ENCODE data around the gene RIC3. TPM values are rescaled to one million over a fixed set of nuclear protein-coding genes. Genes with fewer than 3 reads are reported as not detected.

RIC3 gene
- total and polyA plus RNA-seq, 8 donors: 1.1 to 29.5 (median 13.4) TPM; not detected in 1

DNA sequence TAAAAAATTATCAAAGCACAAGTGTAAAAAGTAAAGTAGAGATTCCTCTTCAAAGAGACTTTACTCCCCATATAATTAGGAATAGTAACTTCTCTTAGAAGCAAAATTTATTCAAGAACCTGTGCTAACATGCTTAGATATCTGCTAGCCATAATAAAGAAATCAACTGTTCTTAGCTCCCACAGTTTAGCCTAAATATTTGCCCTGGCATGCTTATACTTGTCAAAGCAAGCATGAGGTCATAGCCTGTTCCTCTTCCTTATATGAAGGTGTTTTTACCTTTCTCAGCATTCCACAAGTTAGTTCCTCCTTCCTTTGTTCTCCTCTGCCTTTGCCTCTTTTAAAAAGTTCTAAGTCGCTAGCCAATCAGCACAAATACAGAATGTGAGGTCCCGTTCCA lies 30.3 kb downstream of the RIC3 start:
- intact Hi-C loops (cut with DNase I; ENCODE audit: low total_unique reads): no loop called here
- no peaks in the 10 kb centered on the region for H3K4me1 ChIP-seq
- WGBS, 5 donors: 81 to 85% (median 83%) methylated on average over 2 of the region's 2 CpGs

DNA sequence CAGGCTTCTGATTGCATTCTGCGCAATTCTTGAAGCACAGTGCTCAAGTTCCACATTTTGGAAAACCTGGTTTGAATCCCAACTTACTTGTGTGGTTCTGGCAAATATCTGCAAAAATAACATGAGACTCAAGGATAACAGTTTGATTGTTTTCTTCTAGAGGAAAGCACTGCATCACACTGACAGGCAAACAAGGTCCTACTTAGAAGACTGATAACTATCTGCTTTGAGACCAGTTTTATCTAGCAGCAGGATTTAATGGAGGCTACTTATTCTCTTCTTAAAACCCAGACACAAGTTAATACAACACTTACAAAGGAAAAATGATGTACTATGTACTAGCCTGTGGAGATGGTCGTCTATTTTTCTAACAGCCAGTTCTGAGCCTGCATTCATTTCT lies 41.4 kb downstream of the RIC3 start:
- intact Hi-C loops (cut with DNase I; ENCODE audit: low total_unique reads): no loop called here
- Histone ChIP-seq H3K4me1 (peaks cover 0 to 3% (median 0%) of the 10 kb centered on the region in 4 donors), H3K27me3 (no peaks in the 10 kb centered on the region), H3K27ac (no peak overlapping the region), H3K36me3 (peaks cover 0 to 14% (median 0%) of the 10 kb centered on the region in 4 donors), H3K9me3 (no peaks in the 10 kb centered on the region), H3K4me3 (no peak overlapping the region)
- 60 to 71% (median 65%) methylated on average over 2 of the region's 2 CpGs for WGBS, 5 donors
- no peak for TF ChIP-seq POLR2AphosphoS5 (IDR thresholded peaks at IDR 0.05)
- TF ChIP-seq EP300 (IDR thresholded peaks at IDR 0.05): no peak
- TF ChIP-seq, protein P1, sequence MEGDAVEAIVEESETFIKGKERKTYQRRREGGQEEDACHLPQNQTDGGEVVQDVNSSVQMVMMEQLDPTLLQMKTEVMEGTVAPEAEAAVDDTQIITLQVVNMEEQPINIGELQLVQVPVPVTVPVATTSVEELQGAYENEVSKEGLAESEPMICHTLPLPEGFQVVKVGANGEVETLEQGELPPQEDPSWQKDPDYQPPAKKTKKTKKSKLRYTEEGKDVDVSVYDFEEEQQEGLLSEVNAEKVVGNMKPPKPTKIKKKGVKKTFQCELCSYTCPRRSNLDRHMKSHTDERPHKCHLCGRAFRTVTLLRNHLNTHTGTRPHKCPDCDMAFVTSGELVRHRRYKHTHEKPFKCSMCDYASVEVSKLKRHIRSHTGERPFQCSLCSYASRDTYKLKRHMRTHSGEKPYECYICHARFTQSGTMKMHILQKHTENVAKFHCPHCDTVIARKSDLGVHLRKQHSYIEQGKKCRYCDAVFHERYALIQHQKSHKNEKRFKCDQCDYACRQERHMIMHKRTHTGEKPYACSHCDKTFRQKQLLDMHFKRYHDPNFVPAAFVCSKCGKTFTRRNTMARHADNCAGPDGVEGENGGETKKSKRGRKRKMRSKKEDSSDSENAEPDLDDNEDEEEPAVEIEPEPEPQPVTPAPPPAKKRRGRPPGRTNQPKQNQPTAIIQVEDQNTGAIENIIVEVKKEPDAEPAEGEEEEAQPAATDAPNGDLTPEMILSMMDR (IDR thresholded peaks at IDR 0.05): no peak
- TF ChIP-seq POLR2A (IDR thresholded peaks at IDR 0.05): no peak
- no peak for DNase-seq

More for the DNA sequence above, 30.3 kb downstream of the RIC3 start:
- Histone ChIP-seq H3K27ac (no peak overlapping the region), H3K27me3 (no peaks in the 10 kb centered on the region), H3K36me3 (peaks cover 0 to 29% (median 7%) of the 10 kb centered on the region in 4 donors), H3K4me3 (no peak overlapping the region), H3K9me3 (no peaks in the 10 kb centered on the region)
- DNase-seq: no peak
- TF ChIP-seq EP300 (IDR thresholded peaks at IDR 0.05): no peak
- no peak for TF ChIP-seq POLR2A (IDR thresholded peaks at IDR 0.05)
- no peak for TF ChIP-seq POLR2AphosphoS5 (IDR thresholded peaks at IDR 0.05)
- TF ChIP-seq, protein P1 (IDR thresholded peaks at IDR 0.05): no peak

DNA sequence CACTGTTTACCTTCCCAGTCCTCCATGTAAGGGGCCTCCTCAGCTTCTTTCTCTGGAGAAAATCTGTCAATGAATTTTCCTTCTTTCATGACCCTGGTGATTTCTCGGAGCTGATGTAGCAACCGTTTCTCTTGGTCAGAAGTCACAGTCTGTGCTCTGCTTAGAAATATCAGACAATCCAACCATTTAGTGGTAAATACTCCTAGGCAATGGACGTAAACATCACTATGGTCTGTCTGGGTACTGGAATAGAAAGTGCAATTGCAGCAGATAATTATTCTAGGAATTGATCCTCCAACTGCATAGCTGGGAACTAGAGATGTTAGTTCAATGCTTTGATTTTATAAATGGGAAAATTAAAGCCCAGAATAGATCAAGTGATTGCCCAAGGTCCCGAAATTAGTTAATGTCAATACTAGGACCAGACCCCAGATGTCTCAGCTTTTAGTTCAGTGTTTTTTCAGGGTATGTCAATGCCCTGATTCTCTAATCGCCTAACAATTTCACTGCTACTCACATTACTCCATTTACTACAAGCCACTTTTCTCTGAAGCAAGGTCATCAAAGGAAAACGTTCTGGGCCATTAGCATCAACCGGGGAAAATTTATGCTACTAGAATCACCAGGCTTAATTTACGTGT lies 42.1 kb downstream of the RIC3 start:
- Histone ChIP-seq H3K4me3 (no peak overlapping the region), H3K27ac (no peak overlapping the region), H3K9me3 (no peaks in the 10 kb centered on the region), H3K27me3 (no peaks in the 10 kb centered on the region), H3K4me1 (no peaks in the 10 kb centered on the region), H3K36me3 (peaks cover 0 to 14% (median 0%) of the 10 kb centered on the region in 4 donors)
- WGBS, 5 donors: 78 to 82% (median 80%) methylated on average over 8 of the region's 8 CpGs
- intact Hi-C loops (cut with DNase I; ENCODE audit: low total_unique reads): no loop called here
- no peak for DNase-seq
- no peak for TF ChIP-seq POLR2A (IDR thresholded peaks at IDR 0.05)
- no peak for TF ChIP-seq EP300 (IDR thresholded peaks at IDR 0.05)
- no peak for TF ChIP-seq POLR2AphosphoS5 (IDR thresholded peaks at IDR 0.05)
- TF ChIP-seq, protein P1 (IDR thresholded peaks at IDR 0.05): no peak

DNA sequence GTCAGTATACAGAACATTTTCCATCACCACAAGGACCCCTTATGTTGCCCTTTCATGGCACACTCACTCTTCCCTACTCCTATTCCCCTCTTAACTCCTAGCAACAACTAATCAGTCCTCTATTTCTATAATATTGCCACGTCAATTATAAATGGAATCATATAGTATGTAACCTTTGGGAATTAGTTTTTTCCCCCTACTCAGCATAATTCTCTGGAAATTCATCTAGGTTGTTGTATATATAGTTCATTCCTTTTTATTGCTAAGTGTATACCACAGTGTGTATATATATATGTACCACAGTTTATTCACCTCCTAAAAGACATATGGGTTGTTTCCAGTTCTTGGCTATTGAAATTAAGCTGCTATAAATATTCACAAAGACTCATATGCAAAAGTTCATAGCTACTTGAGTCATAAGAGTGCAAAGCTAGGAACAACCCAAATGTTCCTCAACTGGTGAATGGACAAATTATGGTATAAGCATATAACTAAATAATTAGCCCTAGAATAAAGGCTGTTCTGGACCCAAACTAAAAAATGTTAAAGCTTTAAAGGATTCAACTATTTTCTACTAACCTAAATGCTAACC lies 46.6 kb downstream of the RIC3 start:
- intact Hi-C loops (cut with DNase I; ENCODE audit: low total_unique reads): no loop called here
- peaks cover 0 to 23% (median 3%) of the 10 kb centered on the region in 4 donors for H3K36me3 ChIP-seq
- no peak overlapping the region for H3K4me3 ChIP-seq
- no peak for DNase-seq
- WGBS, 5 donors: 74 to 96% (median 92%) methylated on average over 1 of the region's 1 CpG
- no peaks in the 10 kb centered on the region for H3K27me3 ChIP-seq
- no peaks in the 10 kb centered on the region for H3K9me3 ChIP-seq
- TF ChIP-seq, protein P1 (IDR thresholded peaks at IDR 0.05): no peak
- no peak for TF ChIP-seq POLR2AphosphoS5 (IDR thresholded peaks at IDR 0.05)
- no peak for TF ChIP-seq POLR2A (IDR thresholded peaks at IDR 0.05)
- TF ChIP-seq EP300 (IDR thresholded peaks at IDR 0.05): no peak
- no peak overlapping the region for H3K27ac ChIP-seq
- H3K4me1 ChIP-seq: no peaks in the 10 kb centered on the region
